ENCODE results near the gene CDH23. TPM values are rescaled to one million over a fixed set of nuclear protein-coding genes. Genes with fewer than 3 reads are reported as not detected.

Gene CDH23
- total RNA-seq, 1 experiment from 2014 or later, result not detected

DNA sequence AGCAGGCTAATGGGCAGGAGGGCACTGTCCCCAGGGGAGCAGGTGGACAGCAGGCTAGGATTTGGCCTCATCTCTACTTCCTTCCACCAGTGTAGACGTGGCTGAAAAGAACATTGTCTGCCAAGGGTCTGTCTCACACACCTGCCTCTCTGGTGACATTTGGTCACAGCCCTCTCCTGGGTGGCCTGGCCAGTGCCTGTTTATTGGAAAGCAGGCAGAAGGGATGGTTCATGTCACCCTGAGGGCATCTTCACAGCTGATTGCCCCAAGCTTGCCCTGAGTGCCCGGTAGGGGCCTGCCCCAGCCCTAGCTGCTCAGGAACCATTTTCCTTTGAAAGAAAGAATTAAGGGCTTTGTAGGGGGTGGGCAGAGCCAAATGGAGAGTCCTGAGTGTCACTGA lies 184.2 kb downstream of the CDH23 start:
- peaks cover 18% of the 10 kb centered on the region for H3K27me3 ChIP-seq (ENCODE audit: low read length)
- no peak for DNase-seq
- ATAC-seq, result no peak
- no peaks in the 10 kb centered on the region for H3K36me3 ChIP-seq (ENCODE audit: low read depth, low read length)
- TF ChIP-seq, protein P1, sequence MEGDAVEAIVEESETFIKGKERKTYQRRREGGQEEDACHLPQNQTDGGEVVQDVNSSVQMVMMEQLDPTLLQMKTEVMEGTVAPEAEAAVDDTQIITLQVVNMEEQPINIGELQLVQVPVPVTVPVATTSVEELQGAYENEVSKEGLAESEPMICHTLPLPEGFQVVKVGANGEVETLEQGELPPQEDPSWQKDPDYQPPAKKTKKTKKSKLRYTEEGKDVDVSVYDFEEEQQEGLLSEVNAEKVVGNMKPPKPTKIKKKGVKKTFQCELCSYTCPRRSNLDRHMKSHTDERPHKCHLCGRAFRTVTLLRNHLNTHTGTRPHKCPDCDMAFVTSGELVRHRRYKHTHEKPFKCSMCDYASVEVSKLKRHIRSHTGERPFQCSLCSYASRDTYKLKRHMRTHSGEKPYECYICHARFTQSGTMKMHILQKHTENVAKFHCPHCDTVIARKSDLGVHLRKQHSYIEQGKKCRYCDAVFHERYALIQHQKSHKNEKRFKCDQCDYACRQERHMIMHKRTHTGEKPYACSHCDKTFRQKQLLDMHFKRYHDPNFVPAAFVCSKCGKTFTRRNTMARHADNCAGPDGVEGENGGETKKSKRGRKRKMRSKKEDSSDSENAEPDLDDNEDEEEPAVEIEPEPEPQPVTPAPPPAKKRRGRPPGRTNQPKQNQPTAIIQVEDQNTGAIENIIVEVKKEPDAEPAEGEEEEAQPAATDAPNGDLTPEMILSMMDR (conservative IDR thresholded peaks at IDR 0.05; ENCODE audit: low read depth, low read length), result no peak
- H3K4me1 ChIP-seq (ENCODE audit: insufficient read depth, low read length), result no peaks in the 10 kb centered on the region
- no peaks in the 10 kb centered on the region for H3K79me2 ChIP-seq (ENCODE audit: low read length)
- H4K20me1 ChIP-seq (ENCODE audit: low read length), result no peaks in the 10 kb centered on the region
- no peak overlapping the region for H3K4me3 ChIP-seq (ENCODE audit: low read length)
- POLR2A ChIA-PET (ENCODE audit: unreplicated experiment), result no interaction called here
- no peak overlapping the region for H3K9ac ChIP-seq (ENCODE audit: low read length)
- no peaks in the 10 kb centered on the region for H3K9me3 ChIP-seq (ENCODE audit: low read length)
- no peak overlapping the region for H3K4me2 ChIP-seq (ENCODE audit: low read length)
- no peak overlapping the region for H2AFZ ChIP-seq (ENCODE audit: low read length)
- no peaks in the 10 kb centered on the region for H3F3A ChIP-seq (ENCODE audit: low read length, unreplicated experiment)
- no peaks in the 10 kb centered on the region for H3K9me2 ChIP-seq (replicated peaks; ENCODE audit: low read length)
- intact Hi-C loops (cut with micrococcal nuclease), result no loop called here
- no TSS peak for BruUV-seq (replicated peaks)
- CTCF ChIA-PET, result no interaction called here
- no peak overlapping the region for H3K27ac ChIP-seq (ENCODE audit: low read length)

DNA sequence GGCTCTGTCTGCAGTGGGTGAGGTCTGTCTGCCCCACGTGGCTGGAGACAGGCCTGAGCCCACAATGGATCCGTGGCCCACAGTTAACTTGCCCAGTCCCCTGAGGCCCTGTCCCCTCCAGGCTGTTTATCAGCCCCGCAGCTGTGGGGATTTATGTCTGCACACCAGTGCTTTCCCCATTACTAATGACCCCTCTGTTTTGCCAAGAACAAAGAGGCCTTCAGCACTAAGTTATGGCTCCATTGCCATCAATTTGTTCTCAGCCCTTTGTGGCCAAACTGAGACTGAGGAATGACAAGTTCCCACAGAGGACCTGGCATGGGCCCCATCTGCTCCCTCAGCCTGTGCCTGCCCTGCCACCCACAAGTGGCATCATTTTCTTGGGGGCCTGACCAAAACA lies 184.7 kb downstream of the CDH23 start:
- H3K4me3 ChIP-seq (ENCODE audit: low read length), result no peak overlapping the region
- no peaks in the 10 kb centered on the region for H3K36me3 ChIP-seq (ENCODE audit: low read depth, low read length)
- ATAC-seq (no peak), DNase-seq (no peak)
- no peak overlapping the region for H2AFZ ChIP-seq (ENCODE audit: low read length)
- H3F3A ChIP-seq (ENCODE audit: low read length, unreplicated experiment), result no peaks in the 10 kb centered on the region
- no peaks in the 10 kb centered on the region for H3K9me3 ChIP-seq (ENCODE audit: low read length)
- H3K79me2 ChIP-seq (ENCODE audit: low read length), result no peaks in the 10 kb centered on the region
- no peak for TF ChIP-seq EZH2 (IDR thresholded peaks at IDR 0.05; ENCODE audit: low read length, unreplicated experiment)
- TF ChIP-seq, protein P1 (conservative IDR thresholded peaks at IDR 0.05; ENCODE audit: low read depth, low read length), result no peak
- no peak for TF ChIP-seq EZH2phosphoT487 (IDR thresholded peaks at IDR 0.05; ENCODE audit: borderline replicate concordance, low read length)
- ChIA-PET CTCF (no interaction called here), POLR2A (ENCODE audit: unreplicated experiment) (no interaction called here)
- H4K20me1 ChIP-seq (ENCODE audit: low read length), result no peaks in the 10 kb centered on the region
- no TSS peak for BruUV-seq (replicated peaks)
- H3K4me2 ChIP-seq (ENCODE audit: low read length), result no peak overlapping the region
- H3K27me3 ChIP-seq (ENCODE audit: low read length), result peaks cover 23% of the 10 kb centered on the region
- H3K9ac ChIP-seq (ENCODE audit: low read length), result no peak overlapping the region
- H3K9me2 ChIP-seq (replicated peaks; ENCODE audit: low read length), result no peaks in the 10 kb centered on the region
- intact Hi-C loops (cut with micrococcal nuclease), result no loop called here
- no peaks in the 10 kb centered on the region for H3K4me1 ChIP-seq (ENCODE audit: insufficient read depth, low read length)
- H3K27ac ChIP-seq (ENCODE audit: low read length), result no peak overlapping the region

DNA sequence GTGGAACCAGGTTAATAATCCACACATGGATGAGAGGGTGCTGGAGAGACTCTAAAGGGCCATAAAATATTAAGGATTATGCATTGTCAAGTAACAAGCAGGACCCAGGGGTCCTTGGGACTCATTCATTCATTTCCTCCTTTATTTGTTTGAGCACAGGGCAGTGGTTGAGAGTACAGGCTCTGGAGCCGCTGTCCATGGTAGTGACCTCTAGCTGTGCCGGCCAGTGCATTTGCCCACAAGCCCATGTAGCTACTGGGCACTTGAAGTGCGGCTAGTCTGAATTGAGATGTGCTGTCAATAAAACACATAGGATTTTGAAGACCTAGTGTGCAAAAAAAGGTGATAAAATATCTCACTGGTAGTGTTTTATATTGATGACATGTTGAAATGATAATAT lies 185.3 kb downstream of the CDH23 start:
- Histone ChIP-seq H3K4me2 (ENCODE audit: low read length) (no peak overlapping the region), H3K27me3 (ENCODE audit: low read length) (peaks cover 29% of the 10 kb centered on the region), H2AFZ (ENCODE audit: low read length) (no peak overlapping the region), H3K9me2 (replicated peaks; ENCODE audit: low read length) (no peaks in the 10 kb centered on the region), H3K9ac (ENCODE audit: low read length) (no peak overlapping the region), H3K79me2 (ENCODE audit: low read length) (no peaks in the 10 kb centered on the region), H3K36me3 (ENCODE audit: low read depth, low read length) (no peaks in the 10 kb centered on the region), H3K9me3 (ENCODE audit: low read length) (no peaks in the 10 kb centered on the region), H3K4me1 (ENCODE audit: insufficient read depth, low read length) (no peaks in the 10 kb centered on the region), H3K4me3 (ENCODE audit: low read length) (no peak overlapping the region), H3K27ac (ENCODE audit: low read length) (no peak overlapping the region), H4K20me1 (ENCODE audit: low read length) (no peaks in the 10 kb centered on the region), H3F3A (ENCODE audit: low read length, unreplicated experiment) (no peaks in the 10 kb centered on the region)
- BruUV-seq (replicated peaks), result no TSS peak
- no peak for TF ChIP-seq EZH2phosphoT487 (IDR thresholded peaks at IDR 0.05; ENCODE audit: borderline replicate concordance, low read length)
- TF ChIP-seq, protein P1 (conservative IDR thresholded peaks at IDR 0.05; ENCODE audit: low read depth, low read length), result no peak
- DNase-seq, result peak; percentile 27
- ChIA-PET POLR2A (ENCODE audit: unreplicated experiment) (no interaction called here), CTCF (no interaction called here)
- intact Hi-C loops (cut with micrococcal nuclease), result no loop called here
- peak; percentile 38; the same call in 1 of the 2 replicates for ATAC-seq
